SIG-M5 treated with dmso at 0.1 percent for 504 hours (cell line): Measurements from ENCODE around the gene TH.

ENCODE experiments used
- DNase-seq: peaks from one replicate; lab custom pipeline; 2025; ENCODE audit not compliant: unreplicated experiment; lab: John Stamatoyannopoulos, UW

TH gene

DNA sequence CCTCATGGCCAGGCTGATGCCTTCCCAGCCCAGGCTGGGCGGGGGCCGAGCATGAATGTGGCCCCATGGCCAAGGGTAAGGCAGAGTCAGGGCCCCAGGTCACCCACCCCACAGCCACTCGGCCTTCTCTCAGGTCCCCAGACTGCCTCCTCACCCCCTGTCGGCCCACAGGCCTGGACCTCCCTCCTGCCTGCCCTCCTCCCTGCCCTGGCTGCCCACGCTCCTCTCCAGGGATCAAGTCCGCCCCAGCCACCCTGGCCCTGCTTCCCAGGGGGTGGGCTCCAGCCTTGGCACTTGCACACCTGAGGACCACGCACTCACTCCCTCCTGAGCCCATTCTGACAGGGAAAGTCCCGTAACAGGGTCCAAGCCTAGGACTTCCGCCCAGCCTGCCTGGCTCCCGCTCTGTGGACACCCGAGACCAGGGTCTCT, 37.8 kb upstream of the TH start:
- DNase-seq = no peak

DNA sequence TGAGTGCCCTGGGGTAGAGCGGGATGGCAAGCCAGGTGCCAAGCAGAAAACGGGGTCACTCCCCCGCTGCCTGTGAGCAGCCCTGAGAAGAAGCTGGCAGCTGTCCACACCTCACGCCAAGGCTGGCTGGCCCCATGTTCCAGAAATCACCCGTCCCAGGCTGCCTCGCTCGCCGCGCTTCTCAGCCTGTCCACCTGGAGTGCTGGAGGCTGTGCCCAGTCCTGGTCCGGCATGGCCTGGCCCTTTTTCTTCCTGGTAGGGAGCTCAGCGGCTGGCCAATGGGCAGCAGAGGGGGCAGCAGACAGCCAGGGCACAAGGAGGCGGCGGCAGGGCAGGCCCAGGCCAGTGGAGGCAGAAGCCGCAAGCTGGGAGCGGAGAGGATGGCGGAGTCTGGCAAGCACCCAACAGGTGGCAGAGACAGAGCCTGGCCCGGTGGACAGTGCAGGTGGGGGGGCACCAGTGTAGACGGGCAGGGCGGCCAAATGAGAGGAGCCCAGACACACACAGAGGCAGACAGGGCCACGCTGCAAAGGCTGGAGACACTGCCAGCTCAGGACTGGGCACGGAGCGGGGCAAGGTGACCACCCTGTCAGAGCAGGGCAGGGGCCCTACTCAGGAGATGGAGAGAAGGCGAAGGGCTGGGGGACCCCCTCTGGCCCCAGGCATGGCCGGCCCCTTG, 37.2 kb upstream of the TH start:
- no peak for DNase-seq

DNA sequence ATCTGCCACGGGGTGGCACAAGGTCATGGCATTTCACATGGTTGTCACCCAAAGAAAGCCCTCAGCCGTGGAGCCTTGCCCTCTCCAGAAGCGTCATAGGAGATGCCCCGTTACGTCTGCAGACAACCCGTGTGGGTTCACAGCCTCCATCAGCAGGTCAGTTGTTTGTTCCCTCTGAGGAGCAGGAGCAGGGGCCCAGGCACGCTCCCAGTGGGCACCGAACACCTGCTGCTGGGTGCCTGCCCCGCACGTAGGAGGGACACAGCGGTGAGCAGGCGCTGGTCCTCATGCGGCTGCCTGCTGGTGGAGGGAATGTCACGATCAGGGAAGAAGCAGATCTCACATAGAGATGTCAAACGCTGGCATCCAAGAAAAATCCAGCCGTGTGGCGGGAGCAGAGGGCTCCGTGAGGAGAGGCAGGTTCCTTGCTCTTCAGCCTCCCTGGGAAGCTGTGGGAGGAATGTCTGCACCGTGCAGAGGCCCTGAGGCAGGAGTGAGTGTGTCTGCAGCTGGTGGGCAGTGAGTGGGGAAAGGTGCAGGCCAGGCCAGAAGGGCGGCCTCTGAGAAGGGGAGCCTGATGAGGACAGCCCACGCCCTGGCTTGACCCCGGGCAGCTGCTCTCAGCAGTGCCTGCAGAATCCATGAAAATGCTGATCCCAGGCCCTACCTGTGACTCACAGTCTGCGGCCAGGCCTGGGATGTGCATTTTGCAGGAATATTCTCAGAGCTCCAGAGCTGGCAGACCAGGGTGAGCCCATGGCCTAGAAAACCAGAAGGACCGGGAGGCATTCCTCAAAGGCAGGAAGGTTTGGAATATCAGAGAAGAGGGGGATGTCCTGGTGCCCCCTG, 36.4 kb upstream of the TH start:
- DNase-seq = no peak

DNA sequence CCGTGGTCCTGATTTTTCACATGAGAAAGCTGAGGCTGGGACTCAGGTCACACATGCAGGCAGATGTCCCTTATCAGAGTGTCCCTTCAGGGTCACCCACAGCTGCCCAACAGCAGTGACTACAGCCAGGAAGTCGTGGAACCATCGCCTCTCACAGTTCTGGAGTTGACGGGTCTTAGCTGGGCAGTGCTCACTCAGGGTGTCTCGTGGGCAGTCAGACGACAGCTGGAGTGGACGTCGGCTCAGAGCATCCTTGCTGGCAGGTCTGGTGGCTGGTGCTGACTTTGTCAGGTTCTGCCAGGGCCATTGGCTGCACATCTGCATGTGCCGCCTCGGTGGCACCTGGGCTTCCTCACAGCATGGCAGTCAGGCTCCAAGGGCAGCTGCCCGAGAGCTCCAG, 35.6 kb upstream of the TH start:
- no peak for DNase-seq

DNA sequence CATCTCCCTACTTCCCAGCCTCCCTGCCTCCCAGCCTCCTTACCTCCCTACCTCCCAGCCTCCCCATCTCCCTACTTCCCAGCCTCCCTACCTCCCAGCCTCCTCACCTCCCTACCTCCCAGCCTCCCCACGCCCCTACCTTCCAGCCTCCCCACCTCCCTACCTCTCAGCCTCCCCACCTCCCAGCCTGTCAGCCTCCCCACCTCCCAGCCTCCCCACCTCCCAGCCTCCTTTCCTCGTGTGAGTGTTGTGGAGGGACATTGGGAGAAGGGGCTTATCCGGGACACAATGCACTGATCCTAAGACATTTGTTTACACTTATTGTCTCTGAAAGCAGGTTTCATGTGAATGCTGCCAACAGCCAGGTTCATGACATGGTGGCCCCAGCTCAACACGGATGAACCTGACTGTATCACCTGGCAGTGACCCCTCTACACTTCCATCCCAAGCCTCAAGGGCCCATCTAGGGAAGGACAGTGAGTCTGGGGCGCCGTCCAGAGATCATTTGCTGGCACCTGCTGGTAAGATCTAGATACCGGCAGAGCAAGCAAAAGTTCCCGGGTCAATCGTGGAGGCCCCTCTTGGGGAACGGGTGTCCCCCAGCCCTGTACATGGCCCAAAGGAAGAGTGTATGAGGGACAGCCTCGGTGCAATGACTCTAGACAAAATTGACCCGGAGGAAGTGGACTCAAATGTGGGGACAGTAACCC, 34.5 kb upstream of the TH start:
- DNase-seq = no peak

DNA sequence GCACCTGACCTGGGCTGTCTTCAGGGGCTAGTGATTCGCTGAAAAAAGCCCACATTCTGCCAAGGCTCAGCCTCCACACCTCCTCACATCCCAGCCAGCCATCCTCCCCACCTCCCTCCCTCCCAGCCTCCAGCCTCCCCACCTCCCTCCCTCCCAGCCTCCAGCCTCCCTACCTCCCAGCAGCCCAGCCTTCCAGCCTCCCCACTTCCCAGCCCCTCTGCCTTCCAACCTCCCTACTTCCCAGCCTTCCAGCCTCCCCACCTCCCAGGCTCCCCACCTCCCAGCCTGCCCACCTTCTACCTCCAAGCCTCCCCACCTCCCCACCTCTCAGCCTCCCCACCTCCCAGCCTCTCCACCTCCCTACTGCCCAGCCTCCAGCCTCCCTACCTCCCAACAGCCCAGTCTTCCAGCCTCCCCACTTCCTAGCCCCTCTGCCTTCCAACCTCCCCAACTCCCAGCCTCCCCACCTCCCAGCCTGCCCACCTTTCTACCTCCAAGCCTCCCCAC, 33.7 kb upstream of the TH start:
- DNase-seq = no peak

DNA sequence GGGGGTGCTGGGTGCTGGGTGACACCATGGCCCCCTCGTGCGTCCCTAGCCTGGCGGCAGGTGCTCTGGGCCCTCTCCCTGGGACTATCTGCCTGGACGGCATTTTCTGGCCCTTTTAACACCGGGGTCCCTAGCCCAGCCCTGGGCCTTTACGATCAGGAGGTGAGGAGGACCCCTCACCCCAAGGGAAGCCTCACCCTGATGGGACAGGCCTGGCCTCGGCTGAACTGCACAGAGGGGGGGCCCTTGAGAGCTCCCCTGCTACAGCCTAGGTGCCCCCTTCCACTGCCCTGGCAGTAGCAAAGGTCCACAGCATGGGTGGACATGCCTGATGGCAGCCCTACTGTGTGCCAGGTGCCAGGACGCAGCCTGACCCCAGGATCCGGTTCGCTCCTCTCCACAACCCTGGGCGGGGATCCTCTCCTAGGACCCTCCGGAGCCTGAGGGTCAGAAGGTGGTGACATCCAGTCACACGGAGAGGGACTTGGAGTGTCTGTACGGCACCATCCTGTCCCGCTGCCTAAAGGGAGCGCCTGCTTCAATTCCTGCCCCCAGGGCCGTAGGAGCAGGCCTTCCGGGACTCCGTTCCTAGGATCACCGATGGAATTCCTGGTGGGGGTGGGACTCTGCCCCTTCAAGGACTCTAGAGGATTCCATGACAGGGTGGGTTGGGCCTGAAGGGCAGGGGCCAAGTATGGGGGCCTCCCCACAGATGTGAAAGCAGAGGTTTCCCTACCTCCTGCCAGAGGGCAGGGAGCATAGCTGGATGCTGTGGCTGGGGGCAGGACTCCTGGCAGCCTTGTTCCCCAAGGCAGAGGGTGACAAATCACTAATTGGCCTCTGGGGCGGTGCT, 33.0 kb upstream of the TH start:
- DNase-seq = no peak

DNA sequence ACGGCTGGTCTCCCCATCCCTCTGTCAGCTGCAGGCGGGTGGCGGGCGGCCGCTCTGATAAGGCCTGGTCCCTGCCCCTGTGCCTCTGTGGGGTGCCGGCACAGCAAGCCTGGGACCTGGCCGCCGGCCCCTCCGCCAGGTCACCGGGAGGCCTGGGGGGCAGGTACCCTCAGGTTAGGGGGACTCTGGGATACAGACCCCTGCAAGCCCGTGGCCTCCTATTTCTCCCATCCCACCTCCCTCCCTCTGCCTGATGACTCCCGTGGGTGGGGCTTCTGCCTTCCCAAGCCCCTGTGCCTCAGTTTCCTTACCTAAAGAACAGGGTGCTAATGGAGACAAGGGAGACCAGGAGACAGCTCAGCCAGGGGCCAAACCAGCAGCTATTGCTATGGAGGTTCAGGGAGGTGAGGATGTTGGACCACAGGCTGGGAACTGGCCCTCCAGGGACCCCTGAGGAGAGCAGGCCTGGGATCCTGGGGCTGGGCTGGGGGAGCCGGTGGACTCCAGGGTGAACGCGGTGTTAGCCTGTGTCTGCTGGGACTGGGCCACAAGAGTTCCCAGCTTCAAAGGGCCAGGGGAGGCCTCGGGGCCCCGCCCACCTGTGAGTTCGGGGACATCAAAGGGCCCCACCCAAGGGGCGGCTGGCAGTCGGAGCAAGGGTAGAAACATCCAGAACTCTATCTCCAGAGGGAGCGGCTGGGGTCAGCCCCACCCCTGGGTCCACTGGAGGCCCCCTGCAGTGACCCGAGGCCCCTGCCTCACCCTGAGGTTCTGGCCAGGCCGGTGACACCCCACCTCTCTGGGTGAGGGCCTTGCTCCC, 32.0 kb upstream of the TH start:
- DNase-seq = no peak

DNA sequence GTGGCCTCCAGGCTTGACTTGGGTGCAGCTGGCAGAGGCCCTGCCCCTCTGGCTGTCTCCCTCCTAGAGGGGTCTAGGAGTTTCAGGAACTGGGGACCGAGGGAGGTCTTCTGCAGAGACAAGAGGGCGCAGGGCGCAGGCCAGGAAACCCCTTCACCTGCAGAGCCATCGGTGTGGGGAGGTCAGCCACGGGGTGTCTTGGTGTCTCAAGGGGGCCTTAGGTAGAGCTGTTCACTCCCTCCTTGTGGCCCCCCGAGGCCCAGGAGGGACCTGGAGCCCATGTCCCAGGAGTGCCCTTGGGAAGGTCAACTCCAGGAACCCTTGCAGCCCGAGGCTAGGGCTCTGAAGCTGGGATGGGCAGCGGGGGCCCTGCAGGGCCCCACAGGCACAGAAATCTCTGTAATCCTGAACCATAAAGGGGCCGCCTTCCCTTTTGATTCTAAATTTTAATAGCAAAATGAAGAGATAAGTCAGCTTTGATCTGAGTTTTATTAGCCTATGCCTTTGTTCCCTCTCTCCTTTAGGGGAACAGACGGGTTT, 31.4 kb upstream of the TH start:
- DNase-seq = no peak

DNA sequence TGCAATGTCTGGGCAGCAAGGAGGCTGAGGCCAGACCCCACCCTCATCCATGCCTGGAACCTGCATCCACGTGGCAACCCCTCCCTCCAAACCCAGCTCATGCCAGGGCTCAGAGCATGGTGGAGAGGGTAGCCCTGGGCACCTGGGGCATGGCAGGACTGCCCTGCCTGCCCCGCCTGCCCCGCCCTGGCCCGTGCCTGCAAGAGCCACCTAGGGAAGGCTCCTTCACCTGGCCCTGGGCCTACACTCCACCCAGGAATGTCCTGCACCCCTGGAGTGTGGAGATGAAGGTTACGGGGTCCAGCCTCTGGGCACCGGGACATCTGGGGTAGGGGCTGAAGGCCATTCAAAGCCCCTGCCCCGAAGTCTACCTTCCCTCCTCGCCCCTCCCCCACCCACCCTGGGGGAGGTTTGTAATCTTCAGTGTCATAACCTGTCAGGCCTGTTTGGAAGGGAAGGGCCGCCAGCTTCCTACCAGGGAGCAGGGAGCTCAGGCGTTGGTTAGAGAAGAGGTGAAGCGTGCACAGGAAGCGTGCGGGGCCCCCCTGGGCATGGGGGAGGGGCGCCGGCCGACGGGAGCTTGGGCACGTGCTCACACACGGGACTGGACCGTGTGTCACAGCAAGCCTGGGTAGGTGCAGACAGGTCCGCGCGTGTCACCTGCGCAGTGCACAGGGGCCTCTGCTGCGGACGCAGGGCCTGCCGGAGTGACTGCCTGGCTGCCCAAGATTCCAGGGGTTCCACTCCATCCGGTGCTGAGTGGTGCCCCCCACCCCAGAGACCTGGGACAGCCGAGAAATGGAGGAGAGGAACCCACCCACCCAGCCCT, 30.7 kb upstream of the TH start:
- peak; percentile 26 for DNase-seq

DNA sequence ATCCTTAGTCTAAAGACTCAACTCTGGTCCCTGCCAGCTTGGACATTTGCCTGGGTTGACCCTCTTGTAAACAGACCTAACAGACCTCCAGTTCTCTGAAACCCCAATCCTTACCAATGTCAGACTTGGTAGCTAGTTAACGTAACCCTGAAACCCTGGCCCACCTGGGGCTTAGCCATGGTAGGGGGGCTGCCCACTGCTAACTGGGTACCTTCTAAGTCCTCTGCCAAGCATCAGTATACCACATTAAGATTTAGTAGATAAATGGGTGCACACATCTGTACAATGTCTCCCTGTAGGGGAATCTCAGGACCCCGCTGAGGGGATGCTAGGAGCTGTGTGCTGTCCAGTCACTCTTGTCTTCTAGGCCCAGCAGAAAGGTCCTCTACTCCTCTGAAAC, 29.9 kb upstream of the TH start:
- DNase-seq = no peak

DNA sequence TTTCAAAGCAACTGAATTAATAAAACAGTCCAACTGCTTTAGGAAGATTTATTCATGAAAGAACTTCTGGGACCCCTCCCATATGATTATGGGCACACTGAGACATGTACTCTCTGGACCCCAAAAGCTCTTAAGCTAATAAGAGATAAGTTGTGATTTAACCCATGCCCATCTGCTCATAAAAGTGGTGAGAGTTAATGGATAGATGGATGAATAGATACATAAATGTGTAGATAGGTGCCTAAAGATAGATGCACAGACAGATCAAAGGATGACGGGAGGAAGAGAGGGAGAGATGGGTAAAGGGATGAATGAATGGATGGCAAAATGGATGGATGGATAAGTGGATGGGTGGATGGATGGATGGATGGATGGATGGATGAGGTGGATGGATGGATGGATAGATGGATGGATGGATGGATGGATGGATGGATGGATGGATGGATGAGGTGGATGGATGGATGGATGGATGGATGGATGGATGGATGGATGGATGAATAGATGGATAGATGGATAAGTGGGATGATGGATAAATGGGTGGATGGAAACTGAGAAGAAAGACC, 29.4 kb upstream of the TH start:
- no peak for DNase-seq

DNA sequence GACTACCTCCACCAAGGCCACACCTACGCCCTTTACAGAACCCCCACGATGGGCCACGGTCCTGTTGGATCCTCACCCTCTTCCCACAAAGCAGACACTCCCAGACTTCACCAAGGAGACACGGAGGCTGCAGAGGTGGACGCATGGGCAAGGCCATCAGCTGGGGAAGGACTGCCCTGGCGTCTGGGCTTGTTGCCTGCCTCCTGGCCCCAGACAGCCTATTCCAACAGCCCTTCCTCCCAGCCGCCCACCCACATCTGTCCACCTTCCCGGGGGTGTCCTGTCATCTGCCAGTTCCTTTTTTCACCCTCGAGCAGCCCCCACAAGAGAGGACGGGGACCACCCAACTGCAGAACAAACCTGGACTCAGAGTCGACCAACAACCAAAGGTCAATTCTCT, 28.9 kb upstream of the TH start:
- DNase-seq = no peak

DNA sequence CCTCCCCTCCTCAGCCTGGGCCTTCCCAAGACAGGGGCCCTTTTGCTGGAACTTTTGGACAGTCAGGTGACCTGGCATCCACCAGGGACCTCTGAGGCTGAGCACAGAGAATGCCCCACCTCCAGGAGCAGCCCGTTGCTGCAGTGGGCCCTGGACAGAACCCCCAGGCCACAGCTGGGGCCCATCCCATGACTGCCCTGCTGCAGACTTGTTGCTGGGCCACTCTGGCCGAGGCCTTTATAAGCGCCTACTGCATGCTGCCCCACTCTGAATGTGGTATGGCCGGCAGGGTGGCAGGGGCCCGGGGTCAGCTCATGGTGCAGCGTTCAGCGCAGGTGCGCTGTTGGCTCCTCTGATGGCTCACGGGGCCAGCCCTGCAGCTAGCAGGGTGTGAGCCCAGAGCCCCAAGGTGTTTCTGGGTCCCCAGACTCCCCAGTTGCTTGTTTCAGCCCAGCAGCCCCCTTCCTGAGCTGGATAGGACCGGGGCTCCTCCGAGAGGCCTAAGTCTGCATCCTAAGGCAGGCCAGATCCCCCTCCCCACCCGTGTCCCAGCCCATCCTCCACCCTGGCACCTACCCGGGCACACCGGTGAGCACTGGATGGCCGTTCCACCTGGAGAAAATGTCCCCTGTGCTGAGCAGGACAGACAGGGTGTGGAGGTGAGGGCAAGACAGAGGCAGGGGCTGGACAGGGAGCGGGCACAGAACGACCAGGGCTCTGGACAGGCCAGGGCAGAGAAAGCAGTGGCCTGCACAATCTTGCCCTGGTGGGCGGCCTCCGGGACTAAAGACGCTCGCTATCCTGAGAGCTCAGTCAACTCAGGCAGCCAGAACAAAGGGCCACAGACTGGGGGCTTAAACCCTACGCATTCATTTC, 28.1 kb upstream of the TH start:
- no peak for DNase-seq

DNA sequence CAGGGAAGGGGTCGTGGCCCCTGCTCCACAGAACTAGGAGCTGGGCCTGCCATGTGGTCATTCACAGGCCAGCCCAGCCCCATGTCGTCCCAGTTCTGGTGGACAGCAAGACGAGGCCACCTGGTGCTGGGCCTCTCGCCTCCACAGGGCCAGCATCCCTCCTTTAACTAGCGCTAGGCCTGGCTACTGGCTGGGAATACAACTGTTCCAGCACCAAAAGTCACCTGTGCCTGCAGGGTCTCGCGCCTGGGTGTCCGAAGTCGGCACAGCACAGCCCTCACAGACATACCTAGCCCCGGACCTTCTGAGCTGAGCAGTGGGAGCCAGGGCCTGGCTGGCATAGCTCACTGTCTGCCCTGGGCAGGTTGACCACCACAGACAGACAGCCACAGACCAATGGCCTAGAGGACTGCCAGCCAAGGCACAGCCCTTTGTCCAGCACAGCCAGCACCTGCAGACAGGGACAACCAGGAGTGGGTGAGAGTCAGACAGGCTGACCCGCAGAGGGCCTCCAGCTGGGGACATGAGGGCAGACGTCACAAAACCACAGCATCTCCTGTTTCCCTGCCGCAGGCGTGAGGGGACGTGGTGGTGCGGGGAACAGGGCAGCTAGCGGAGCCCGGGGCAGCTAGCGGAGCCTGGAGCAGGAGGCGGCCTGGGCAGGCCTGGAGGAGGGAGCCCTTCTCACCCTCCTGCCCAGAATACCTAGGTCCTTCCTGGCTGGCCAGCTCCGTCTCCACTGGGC, 27.2 kb upstream of the TH start:
- DNase-seq = no peak

DNA sequence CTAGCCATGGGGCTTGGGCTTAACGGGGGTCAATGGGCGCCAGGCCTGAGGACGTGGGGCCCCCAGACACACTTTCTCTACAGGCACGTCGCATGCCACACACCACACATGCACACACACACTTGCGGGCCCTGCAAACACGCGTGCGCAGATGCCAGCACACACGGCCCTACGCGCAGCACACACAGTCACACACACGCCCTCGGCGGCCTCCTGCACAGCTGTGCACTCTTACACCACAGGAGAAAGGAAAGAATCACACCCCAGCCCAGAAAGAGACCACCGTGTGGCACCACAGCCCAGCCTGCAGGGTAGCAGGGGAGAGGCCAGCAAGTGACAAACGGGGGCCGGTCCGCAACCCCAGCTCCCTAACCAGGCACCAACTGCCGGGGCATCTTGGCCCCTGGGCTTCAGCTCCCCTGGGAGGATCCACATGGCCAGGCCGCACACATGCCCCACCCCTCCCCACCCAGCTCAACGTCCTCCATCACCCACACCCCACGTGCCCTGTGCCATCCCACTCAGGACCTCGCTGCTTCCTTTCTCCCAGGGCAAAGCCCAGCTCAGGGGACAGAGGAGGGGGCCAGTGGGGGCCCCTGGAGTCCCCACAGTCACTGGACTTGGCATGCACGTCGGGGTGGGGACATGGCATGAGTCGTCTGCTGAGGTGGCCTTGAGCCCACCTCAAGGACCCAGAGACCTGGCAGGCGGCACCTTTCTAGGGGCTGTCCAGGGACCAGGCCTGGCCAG, 26.3 kb upstream of the TH start:
- no peak for DNase-seq
